GM21576 (cell line): ENCODE measurements around the gene GFM1.
A peak's percentile ranks its signal among the peaks of the same experiment; 100 is the strongest.
"Not testable (repeated sequence)": the region's sequence is repeated elsewhere in the genome, so short reads cannot be mapped to it uniquely, and the experiment has no call there.

Experiments used
- ATAC-seq: cut with Tn5 transposase; IDR thresholded peaks from one replicate; pipeline ENCODE4 v1.9.1; 2021; ENCODE audit warnings: mild to moderate bottlenecking, moderate library complexity; ENCODE audit not compliant: unreplicated experiment

GFM1 gene

DNA sequence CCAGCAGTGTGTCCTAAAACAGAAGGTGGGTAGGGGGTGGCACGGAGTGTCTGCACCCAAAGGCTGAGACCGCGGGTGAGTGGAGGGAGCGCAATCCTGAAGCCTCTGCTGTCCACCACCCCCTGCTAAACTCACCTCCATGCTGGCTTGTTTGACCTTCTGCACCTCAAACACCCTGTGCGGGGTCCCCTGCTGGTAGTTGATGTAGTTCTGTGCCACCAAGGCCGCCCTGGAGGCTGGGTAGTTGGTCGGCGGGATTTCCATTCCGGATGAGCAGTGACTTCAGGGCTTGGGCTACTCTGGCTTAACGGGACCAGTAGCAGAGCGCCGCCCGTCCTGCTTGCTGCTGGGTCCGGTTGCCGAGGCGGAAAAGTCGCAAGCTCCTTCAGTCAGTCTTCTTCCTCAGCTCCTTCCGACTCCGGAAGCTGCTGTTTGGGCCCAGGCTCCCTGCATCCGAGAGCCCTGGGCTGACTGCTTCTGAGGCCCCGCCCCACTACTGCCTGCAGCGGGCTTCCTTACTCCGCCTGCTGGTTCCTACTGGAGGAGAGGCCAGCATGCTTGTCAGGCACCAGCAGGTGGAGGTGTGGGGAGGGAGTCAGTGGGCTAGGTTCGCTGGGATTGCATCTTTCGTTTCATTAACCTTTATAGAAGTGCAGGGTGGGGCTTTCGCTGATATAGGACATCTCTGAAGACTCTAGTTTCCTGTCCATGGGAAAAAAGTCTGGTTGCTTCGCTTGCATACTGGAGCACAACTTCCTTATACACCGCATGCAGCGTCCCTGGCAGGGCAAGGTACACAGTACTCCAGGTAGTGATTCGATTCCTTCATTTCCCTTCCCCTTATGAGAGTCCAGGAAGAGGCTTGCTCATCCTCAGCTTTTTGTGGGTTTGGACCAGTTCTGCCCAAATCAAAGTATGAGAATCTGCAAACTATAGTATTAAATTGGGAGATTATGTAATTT is 28.2 kb downstream of the GFM1 start, which contains the start of gene LXN:
Gene LXN (minus strand): TSS at position 434 of the 962 bp plus-strand sequence. CDS start 170 bp downstream, at position 264.
- ATAC-seq, result peak; percentile 99

DNA sequence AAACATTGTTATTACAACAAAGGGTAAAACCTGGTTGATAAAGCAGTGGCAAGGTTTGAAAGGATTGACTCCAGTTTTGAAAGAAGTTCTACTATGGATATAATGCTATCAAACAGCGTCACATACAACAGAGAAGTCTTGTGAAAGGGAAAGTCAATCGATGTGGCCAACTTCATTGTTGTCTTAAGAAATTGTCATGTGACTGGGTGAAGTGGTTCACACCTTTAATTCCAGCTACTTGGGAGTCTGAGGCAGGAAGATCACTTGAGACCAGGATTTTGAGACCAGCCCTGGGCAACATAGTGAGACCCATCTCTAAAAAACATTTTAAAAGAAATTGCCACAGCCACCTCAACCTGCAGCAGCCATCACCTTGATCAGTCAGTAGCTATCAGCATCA is 34.4 kb downstream of the GFM1 start:
- ATAC-seq, result no peak

DNA sequence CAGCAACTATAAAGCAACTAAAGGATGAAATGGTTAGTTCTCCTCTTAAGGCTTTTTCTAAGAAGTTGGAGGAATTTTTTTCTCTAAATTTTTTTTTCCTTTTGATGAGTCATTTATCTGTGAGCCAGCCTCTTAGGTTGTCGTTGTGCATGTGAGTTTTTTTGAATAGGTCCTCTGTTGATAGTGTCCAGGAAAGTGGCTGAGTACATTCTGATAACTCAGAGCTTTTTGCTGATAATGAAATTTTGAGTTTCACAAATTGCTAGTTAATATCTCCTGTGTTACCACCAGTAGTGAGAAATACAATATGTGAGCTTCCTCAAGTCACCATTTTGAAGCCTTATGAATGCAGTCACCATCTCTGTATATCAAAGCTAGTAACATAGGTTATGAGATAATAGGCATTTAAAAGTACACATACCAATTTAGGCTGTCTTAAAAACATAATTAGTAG is 35.2 kb downstream of the GFM1 start:
- ATAC-seq, result no peak

DNA sequence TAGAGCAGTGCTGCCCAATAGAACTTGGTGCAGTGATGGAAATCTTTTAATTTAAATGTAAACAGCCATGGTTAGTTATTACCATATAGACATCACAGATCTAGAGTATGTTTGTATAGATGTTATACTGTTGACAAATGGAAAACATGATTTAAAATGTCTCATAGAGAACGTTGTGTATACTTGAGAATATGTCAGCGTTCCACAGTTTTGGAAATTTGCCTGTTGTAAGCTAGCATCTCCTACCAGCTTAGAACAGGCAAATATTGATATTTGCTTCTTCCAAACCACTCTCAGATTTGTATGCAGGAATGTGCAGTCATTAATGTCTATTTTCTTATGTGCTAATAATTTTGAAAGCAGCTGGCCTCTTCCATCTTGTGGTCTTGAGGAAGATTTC is 36.5 kb downstream of the GFM1 start:
- no peak for ATAC-seq

DNA sequence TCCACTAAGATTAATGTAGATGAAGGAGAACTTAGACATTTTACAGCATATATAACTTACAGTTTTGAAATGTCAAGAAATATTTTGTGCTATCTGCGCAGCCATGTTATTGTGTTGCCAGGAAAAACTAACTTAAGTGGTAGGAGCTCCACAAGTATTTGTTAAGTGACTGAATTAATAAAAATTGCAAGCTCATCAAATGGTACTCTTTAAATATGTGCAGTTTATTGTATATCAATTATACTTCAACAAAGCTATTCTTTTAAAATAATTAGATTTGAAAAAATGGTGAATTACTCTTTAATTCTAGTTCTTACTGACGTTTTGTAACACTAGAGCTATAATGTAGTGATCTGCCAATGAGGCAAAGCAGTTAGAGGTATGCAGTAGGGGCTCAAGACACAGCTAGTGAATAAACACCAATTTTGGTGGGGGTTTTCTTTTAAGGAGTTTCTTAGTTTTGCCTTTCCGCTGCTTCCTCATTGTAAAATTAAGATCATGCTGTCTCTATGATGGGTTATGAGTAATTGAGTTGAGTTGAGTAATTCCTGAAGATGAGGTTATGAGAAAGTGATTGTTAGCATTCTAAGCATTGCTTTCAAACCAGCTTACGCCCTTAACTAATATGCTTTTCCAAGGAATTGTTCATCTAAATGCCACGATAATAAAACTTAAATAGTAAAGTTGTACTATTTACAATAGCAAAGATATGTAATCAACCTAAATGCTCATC is 39.1 kb downstream of the GFM1 start:
- ATAC-seq, result no peak

DNA sequence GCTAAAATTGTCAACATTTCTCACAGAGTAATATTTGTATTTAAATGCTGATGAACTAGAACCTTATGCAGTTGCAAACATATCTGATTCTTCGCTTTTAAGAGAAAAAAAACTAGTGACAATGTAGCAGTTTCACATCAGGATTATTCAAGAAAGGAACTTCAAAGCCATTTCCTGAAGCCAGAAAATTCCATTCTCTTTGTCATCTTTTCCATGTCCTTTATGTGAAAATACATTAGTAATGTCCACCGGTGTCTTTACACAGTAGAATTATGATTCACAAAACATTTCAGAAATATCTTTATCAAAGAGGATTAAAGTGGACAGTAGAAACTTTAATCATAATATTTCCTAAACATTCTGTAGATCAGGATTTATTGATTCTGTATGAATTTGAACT is 40.8 kb downstream of the GFM1 start:
- ATAC-seq, result no peak

DNA sequence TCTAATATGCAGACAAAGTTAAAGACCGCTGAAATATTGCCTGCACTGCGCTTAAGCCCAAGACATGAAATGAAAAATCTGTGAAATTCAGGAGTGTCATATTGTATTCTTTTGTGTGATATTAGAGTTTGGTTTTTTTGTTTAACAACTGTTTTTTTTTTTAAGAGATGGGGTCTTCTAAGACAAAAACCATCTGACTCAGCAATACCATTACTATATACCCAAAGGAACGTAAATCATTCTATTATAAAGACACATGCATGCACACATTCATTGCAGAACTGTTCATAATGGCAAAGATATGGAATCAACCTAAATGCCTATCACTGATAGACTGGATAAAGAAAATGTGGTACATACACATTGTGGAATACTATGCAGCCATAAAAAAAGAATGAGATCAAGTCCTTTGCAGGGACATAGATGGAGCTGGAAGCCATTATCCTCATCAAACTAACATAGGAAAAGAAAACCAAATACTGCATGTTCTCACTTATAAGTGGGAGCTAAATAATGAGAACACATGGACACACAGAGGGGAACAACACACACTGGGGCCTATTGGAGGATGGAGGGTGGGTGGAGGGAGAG is 49.6 kb downstream of the GFM1 start:
- ATAC-seq, result not testable (repeated sequence)

DNA sequence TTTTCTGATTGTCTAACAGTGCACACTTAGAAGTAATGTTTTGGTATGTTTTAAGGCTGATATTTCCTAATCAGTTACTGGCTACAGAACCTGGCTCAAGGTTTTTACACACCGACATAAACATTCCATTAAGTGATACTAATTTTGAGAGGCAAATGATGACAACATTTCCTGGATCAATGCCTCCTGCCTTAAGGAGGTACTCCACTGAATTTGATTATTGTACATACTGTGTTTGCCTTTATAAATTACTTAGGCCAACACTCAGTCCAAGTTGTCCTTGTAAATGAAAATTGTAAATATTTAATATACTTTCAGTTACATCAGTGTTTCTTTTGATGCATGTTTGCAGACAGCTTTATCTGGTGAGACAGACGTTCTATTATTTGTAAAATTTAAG is 52.3 kb downstream of the GFM1 start:
- no peak for ATAC-seq

DNA sequence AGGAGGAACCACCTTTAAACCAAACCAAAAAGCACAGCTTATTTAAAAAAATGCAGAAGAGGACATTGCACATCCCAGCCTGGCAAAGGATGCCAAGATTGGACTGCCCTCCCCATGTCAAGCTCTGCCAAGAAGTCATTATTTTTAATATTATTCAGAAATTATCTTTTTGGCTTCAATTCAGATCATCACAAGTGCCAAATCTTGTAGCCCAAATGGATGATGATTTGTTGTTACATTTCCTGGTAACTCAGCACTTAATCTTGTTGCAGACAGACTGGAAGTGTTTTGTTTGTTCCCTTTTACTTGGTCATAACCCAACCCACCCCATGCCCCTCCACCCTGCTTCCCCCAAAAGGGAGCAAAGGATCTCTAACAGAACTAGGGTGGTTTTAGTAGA is 56.2 kb downstream of the GFM1 start:
- ATAC-seq, result no peak

DNA sequence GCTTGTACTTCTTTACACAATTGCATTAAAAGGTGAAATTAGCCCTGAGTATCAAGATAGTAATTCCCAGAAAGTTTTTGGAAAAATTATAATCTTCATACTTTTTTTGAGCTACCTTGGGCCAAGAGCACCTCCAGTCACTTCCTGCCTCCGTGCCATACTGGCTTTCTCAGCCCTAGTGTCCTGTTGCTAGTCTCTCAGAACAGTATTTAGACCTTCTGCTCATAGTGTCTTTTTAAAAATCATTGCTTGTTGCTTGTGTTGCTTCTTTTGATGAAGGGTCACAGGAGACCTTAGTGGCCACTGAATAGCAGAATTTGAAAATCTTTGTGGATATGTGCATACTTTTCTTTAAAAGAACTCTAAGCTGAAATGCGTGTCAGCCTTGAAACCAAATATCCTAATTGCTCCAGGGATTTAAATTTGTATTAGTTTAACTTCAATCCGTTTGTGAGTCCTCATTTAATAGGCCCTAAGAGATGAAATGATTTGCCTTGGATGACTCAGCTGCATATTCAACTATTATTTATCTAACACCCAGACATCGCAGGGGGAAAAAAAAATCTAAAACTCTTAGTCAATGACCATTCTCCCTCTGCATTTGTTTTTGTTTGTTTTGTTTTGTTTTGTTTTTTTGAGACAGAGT is 57.2 kb downstream of the GFM1 start:
- ATAC-seq, result no peak

DNA sequence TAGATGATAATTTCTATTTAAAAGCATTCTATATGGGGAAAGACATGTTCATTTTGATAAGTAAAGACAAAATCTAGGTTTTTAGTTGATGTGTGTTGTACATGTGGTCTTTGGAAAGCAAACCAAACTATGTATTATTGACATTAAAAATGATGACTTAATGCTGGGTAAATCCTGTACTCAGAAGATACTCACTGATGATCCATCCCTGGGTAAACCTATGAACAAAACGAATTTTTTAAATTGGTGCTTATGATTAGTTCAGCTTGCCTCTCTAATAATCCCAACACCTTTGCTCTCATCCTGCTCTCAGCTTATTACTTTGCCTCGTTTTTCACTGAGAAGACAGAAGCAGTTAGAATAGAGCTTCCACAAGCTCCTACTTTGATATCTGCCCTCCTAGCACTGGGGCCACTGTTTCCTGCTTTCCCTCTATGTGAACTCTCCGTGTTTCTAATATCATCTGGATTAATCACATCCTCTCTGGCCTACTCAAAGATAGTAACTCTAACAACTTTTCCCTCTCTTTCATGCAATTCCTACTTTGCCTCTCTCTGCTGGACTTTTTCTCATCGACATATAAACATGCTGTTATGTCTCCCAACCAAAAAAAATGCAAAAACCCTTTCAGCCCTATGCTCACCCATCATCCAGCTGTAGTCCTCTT is 58.6 kb downstream of the GFM1 start:
- ATAC-seq, result no peak

DNA sequence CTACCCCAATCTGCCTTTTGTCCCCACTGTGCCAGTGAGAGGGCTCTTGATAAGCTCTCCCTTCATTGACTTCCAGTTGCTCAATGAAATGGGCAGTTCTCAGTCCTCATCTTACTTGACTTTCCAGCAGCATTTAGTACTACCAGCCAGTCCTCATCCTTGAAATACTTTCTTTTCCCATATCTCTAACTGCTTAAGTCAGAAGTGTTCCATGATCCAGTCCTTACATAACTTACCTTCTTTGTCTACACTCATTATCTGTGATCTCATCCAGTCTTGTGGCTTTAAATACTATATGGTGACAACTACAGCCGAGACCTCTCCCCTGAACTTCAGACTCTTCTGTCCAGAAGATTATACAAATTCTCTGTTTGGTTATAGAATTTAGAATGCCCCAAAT is 59.2 kb downstream of the GFM1 start:
- ATAC-seq, result no peak

DNA sequence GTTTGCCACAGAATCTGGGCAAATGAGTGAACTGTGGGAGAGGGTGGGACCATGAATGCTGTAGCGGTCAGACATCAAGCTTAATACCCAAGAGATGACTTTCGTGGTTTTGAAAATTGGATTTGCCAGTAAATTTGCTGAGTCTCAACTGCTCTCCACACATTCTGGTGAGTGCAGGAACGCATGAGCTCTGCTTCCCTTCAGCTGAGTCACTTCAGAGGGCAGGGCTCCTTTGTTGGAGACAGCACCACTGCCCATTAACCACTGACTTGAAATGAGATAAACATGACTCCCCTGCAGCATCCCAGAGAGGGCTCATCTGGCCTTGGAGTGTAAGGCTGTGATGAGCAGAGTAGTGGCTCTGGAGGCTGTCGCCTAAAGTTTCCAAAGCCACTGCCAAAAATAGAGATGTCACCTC is 65.3 kb downstream of the GFM1 start:
- no peak for ATAC-seq

DNA sequence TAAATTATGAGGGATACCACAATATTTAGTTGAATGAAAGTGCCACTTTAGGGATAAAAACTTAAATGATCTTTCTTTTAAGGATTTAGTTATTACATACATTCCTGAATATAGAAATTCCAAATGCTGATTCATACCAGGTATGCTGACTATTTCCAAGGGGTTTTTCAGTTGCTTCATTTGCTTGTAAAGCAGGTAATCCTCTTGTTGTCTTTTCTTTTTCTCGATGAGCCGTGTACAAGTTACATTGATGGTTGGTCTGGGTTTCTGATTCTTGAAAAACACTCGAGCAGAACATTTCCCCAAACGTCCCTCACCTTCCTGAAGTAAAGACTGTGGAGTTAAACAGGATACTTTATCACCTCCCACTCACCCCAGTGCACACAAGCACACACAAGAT is 66.3 kb downstream of the GFM1 start:
- ATAC-seq, result no peak

DNA sequence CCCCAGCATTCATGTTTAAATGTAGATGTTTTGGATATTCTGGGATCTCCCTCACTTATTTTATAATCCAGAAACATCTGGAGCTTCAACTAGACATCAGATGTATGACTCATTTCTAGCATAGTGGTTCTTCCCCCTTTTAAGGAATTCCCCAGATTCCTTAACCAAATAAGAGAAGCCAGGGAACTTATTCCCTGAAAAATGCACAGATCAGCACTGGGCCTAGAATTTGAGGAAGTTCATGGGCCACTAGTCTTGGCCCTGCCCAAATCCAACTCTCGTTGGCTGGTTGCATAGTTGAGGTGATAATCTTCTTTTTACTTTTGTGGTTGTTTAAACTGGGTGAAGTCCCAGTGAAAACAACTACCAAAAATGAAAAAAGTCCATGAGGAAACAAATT is 67.6 kb downstream of the GFM1 start:
- no peak for ATAC-seq

DNA sequence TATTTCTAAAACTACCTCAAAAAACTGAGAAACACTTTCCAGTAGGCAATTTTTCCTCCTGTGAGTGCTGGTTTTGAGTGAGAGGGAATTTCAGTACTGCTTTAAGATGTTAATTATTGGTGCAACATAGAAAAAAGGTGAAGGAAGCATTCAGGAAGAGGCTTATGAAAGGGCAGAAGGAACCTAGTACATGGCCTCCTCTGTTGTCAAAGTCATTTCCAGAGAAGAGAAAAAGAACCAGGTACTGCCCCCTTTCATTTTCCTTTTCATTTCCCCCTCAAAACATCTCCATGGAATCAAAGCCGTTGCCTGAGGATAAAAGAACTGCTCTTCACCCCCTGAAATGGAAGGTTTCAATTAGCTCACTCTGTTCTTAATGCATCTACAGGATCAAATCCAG is 68.1 kb downstream of the GFM1 start:
- ATAC-seq, result peak; percentile 67

DNA sequence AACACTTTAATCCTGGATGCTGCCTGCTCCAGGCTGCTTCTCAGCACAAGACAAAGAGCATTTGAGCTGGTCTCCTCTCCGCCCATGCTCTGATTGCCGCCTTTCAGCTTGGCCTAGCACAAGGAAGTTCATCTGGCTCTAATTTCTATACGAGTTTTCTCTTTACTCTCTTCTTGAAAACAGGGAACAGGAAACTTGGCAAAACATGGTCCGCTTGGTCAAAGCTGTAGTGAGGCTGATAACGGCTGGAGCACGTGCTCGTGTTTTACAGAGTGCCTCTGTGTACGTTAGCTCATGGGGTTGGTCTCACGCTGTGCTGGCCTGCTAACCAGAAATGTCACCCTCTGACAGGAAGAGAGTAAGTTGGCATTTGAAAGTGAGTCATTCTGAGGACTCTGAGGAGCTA is 68.8 kb downstream of the GFM1 start:
- ATAC-seq, result no peak

DNA sequence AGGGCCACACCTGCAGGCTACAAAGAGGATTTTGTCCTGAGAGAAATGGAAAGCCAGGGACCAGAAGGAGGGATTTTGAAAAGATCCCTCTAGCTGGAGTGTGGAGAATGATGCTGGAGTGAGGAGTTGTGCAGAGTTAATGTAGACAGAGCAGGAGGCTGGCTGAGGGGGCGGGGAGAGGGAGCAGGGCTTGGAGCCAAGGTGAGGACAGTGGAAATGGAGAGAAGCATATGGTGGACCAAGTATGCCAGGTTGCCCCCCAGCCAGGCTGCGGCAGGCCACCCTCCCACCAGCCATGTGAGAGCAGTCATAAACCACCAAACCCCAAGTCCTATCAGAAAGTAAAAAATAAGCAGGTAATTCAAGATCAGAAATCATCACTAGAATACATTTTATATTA is 73.2 kb downstream of the GFM1 start:
- ATAC-seq, result no peak

DNA sequence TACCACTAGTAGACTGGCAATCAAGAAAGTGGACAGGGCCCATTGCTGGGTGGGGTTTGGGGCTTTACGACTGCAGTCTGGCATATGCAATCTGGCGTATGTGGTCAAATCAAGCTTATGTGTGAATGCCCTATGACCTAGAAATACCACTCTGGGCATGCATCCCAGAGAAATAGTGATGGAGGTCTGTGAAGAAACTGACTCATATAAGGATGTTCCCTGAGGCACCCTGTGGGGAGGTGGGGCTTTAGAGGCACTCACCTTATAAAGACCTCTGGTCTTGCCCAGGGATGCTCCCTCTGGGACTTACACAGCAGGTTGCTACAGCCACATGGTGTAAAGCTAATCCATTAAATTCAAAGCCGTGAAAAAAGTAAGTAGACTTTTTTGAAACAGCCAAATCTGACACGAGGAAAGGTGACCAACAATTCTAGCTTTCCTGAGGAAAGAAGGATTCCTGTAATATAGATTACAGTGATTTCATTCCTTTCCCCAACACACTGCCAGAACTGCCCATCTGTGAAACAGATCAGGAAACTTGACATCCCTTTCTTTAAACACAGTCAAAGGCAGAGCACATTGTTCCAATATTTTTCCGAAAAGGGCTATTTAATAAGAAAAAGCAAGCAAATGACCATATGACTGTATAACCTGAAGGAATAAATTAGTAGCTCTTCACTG is 74.3 kb downstream of the GFM1 start:
- ATAC-seq, result no peak

DNA sequence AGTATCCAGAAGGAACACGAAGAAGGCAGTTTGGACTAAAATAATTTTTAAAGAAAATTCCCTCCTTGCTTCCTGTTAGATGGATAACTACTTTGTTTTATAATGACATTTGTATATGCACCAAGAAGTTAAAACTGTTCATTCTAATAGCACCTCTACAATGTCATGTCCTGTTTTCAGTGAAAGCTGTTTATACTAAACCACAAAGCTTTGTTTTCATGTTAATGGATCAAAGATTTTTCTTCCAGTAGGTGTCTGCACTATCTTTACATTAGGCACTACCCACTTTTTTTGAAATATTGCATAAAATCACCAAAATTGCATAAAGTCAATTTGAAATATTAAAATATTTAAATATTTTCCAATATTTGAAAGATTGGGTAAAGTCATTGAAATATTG is 77.8 kb downstream of the GFM1 start:
- no peak for ATAC-seq
